Measurements from ENCODE around the gene ARSH. TPM values are rescaled to one million over a fixed set of nuclear protein-coding genes. Genes with fewer than 3 reads are reported as not detected.

ARSH gene
- total and polyA plus RNA-seq, 9 donors, result not detected

- H3K27ac ChIP-seq, result no peak overlapping the region
- no peak overlapping the region for H3K4me3 ChIP-seq
- DNase-seq, result no peak
- intact Hi-C loops (cut with DNase I), result no loop called here
- WGBS, 3 donors, result 71 to 82% (median 81%) methylated on average over 2 of the region's 2 CpGs
- TF ChIP-seq EP300 (IDR thresholded peaks at IDR 0.05), result no peak
- no peak for TF ChIP-seq CTCF (IDR thresholded peaks at IDR 0.05)
- TF ChIP-seq POLR2A (IDR thresholded peaks at IDR 0.05), result no peak
- no peaks in the 10 kb centered on the region for H3K4me1 ChIP-seq (ENCODE audit: insufficient read depth)
- H3K9me3 ChIP-seq, result no peaks in the 10 kb centered on the region
- H3K27me3 ChIP-seq, result no peaks in the 10 kb centered on the region
- no peaks in the 10 kb centered on the region for H3K36me3 ChIP-seq
These were observed 16.8 kb upstream of the ARSH start for GRCh38 chrX:2989565-2989964.

- Histone ChIP-seq H3K27me3 (no peaks in the 10 kb centered on the region), H3K27ac (no peak overlapping the region), H3K4me1 (ENCODE audit: insufficient read depth) (no peaks in the 10 kb centered on the region), H3K9me3 (peaks cover 0 to 9% of the 10 kb centered on the region in 2 donors), H3K4me3 (no peak overlapping the region), H3K36me3 (no peaks in the 10 kb centered on the region)
- intact Hi-C loops (cut with DNase I), result no loop called here
- WGBS, 3 donors, result 77 to 83% (median 79%) methylated on average over 2 of the region's 2 CpGs
- TF ChIP-seq EP300 (IDR thresholded peaks at IDR 0.05), result no peak
- no peak for TF ChIP-seq CTCF (IDR thresholded peaks at IDR 0.05)
- TF ChIP-seq POLR2A (IDR thresholded peaks at IDR 0.05), result no peak
- DNase-seq, result no peak
These were observed 4.2 kb downstream of the ARSH start for GRCh38 chrX:3010532-3010931.

GRCh38 chrX:3017492-3017891, 11.1 kb downstream of the ARSH start:
- Histone ChIP-seq H3K27ac (no peak overlapping the region), H3K9me3 (peaks cover 0 to 4% of the 10 kb centered on the region in 2 donors), H3K27me3 (no peaks in the 10 kb centered on the region), H3K4me1 (ENCODE audit: insufficient read depth) (no peaks in the 10 kb centered on the region), H3K36me3 (no peaks in the 10 kb centered on the region), H3K4me3 (no peak overlapping the region)
- no peak for DNase-seq
- intact Hi-C loops (cut with DNase I), result no loop called here
- no peak for TF ChIP-seq EP300 (IDR thresholded peaks at IDR 0.05)
- TF ChIP-seq CTCF (IDR thresholded peaks at IDR 0.05), result no peak
- TF ChIP-seq POLR2A (IDR thresholded peaks at IDR 0.05), result no peak

- no peak overlapping the region for H3K27ac ChIP-seq
- intact Hi-C loops (cut with DNase I), result no loop called here
- no peaks in the 10 kb centered on the region for H3K4me1 ChIP-seq (ENCODE audit: insufficient read depth)
- H3K27me3 ChIP-seq, result no peaks in the 10 kb centered on the region
- 62 to 73% (median 65%) methylated on average over 8 of the region's 8 CpGs for WGBS, 3 donors
- H3K9me3 ChIP-seq, result no peaks in the 10 kb centered on the region
- TF ChIP-seq CTCF (IDR thresholded peaks at IDR 0.05), result no peak
- TF ChIP-seq POLR2A (IDR thresholded peaks at IDR 0.05), result no peak
- TF ChIP-seq EP300 (IDR thresholded peaks at IDR 0.05), result no peak
- no peaks in the 10 kb centered on the region for H3K36me3 ChIP-seq
- no peak for DNase-seq
- no peak overlapping the region for H3K4me3 ChIP-seq
These were observed 17.8 kb downstream of the ARSH start for GRCh38 chrX:3024176-3024575.
